HG03575 (cell line): ENCODE measurements around the gene DNAI4.

ENCODE experiments used
- ATAC-seq: cut with Tn5 transposase; IDR thresholded peaks from one replicate; pipeline ENCODE4 v1.9.1; 2021; ENCODE audit not compliant: unreplicated experiment, insufficient number of reproducible peaks, low FRiP score; ENCODE audit errors: extremely low read depth

The DNAI4 gene

DNA sequence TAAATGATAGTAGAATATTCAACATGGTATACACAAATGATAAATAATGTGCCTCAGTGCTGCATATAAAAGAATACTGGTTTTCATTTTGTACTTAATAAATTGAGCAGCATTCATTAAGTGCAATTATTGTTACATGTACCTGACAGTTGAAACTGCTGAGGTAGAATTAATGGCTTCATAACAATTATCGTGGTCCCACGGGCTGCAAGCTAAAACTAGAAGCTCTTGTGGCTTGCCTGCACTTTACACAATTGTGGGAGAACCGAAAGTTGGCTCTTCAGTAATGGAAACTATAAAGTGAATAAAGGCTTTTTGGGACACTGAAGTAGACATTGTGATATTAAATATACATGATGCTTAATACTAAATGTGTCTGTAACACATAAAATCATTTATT lies 146.8 kb downstream of the DNAI4 start:
- no peak for ATAC-seq

DNA sequence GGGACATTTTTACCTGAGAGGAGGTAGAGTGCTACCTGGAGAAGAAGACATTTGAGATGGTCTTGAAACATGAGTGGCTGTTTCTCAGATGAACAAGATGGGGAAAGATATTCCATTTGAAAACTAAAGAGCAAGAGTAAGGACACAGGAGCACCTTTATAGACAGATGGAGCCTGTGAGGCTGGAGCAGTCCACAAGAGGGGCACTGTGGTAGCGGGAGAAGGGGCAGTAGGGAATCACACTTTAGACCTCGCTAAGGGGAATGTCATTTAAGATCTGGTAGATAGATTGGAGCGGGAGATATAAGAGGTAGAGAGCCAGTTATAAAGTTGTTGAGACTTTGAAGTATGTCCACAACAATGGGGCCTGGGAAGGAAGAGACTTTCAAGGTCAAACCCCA lies 149.0 kb downstream of the DNAI4 start:
- ATAC-seq = no peak

DNA sequence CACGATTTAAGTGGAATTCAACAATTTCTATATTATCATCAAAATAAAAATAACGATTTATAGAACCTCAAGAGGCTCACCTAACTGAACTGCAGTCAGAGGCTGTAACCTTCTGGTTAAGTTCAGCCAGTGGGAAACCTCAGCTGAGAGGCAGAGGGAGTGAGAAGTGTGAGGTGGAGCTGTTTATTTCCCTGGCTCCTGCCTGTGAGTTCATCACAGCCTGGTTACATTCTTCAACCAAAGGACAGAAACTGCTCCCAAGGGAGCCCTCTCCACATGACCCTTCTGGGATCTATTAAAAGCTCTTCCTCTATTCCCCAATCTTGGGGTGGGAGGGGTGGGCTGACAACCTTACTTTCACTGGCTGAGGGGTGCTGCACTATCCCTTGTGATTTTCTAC lies 150.2 kb downstream of the DNAI4 start:
- ATAC-seq = no peak

DNA sequence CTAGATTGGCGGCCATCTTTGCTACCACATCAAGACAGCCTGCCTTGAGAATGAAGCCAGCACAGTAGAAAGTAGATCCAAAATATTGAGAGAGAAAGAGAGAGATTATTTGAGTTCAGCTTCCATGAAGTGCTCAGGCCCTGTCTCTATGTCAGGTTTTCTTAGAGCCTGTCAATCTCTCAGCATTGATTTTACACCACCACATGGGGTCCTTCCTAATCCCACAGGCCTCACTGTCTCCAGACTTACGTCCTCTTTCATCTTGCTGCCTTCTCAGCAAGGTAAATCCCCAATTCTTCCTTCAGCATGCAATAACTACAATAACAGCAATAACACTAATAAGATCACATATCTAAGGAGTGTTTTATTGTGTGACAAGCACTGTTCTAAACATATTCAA lies 151.4 kb downstream of the DNAI4 start:
- no peak for ATAC-seq

DNA sequence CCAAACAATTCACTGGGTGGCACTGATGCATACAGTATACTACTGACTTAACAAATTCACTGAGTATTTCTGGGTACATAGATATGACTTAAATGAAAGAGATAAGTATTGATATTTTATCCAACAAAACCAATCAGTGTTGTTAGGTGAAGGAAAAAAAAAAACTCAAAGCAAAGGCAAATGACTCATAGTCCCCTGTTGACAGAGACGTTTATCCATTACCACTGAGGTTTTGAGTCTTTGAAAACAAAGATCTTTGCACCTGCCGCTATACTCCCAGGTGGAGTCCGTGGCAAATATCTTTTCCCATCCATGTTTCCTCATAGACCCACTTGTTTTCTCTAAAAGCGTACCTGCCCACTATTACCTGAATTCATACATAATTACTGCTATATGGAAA lies 154.0 kb downstream of the DNAI4 start:
- ATAC-seq = no peak

DNA sequence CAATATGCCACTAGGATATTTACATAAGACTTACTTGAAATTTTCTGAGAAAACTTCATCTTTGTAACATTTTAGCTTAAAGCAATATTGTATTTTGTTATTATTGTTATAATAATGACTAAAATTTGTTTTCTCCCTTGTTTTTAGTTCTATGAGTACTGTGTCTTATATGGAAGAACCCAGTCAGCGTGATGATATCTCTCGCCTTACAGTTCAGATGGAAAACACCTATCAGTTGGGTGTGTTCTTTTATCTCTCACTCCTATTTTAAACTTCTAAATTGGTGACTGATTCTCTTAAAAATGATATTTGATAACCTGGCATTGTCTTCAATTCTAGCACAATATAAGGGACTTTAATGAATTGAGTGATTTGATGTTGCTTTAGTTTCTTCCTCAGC lies 154.4 kb downstream of the DNAI4 start:
- no peak for ATAC-seq

DNA sequence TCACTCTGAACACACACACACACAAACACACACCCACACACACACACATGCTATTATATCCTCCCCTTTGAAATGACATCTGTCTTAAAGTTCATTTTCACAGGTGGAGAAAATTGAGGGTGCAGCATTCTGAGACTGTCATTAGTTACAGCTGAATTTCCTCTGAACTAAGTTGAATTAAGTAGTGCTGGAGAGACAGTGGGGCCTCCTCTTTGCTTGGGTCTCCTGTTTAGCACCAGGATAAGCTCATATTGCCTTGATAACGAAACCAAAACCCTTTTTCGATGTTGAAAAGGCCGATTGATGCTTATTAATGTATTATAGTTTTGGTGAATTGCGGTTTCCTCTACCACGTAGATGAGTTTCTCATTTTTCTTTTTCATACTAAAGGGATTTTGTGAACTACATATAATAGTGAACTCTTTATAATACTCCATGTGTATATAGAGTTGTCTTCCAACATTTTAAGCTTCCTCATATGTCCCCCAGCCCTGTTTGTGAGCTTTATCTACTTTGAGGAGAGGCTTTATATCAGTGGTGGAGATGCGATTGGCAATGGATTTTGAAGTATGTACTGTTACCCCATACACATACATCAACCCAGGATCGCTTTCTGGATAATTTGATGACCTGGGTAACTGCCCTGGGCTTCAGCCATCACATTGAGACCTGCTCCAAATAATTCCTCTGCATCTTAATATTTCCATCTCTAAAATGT lies 155.0 kb downstream of the DNAI4 start:
- no peak for ATAC-seq

DNA sequence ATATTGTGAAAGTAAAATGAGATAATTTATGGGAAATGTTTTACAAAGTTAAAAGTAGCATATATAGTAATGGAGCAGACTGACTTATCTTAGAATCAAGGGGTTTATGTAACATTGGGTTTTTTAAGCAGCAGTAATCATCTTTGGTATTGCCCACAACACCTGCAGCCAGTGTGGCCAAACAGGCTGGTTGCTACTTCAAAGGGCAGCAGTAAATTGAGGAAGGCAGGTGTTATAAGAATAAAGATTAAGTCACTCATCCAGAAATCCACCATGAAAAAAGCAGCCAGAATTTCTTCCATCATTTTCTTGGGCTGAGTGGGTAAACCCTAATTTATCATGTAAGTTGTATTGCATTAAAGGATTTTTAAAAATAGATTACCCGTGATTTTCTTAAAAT lies 155.7 kb downstream of the DNAI4 start:
- no peak for ATAC-seq

DNA sequence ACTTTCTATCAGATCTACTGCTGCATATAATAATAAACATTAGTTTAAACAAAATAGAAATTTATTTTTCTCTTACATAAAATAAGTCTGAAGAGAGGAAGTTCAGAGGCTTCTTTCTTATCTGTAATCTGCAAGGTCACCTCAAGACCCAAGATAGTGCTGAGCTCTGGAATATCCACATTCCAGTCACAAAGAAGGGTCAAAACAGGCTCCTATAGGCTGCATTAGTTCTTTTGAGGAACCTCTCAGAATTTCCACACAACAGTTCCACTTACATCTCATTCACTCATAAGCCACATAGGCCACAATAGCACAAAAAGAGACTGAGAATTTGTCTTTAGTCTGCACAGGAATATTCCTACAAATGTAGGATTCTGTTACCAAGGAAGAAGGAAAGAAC lies 157.0 kb downstream of the DNAI4 start:
- ATAC-seq = no peak

DNA sequence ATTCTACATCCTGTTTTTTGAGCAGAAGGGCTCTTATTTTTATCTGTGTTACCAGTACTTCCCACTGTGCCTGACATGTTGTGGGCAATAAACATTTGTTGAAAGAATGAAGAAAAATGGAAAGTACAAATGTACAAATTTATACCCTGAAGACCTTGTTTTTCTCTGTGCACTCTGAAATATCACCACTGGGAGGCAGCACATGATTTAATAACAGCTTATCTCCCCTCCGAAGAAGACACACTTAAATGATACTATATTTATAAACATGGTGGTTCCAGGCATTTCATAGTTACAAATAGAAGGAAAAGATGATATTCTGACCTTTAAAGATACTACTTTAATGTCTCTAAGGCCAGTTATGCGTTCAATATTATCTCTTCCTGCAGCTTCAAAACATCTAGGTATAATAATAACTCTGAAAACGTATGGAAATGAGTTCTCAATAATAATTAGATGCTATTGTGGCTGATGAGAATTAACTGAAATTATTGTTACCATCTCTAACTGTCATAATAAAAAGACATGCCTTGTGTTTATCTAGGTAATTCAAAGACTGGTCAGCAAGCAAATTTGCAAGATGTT lies 159.6 kb downstream of the DNAI4 start:
- no peak for ATAC-seq
